T-helper 9 cell (primary cell): ENCODE data around the gene SERPINA4.

Experiments
- DNase-seq: peaks from one replicate; pipeline ENCODE4 v3.0.0-alpha.2; 2020
- total RNA-seq, 2 donors: gene quantifications; one replicate each; lab custom pipeline; 2026; lab: John Stamatoyannopoulos, UW

The SERPINA4 gene, protein sequence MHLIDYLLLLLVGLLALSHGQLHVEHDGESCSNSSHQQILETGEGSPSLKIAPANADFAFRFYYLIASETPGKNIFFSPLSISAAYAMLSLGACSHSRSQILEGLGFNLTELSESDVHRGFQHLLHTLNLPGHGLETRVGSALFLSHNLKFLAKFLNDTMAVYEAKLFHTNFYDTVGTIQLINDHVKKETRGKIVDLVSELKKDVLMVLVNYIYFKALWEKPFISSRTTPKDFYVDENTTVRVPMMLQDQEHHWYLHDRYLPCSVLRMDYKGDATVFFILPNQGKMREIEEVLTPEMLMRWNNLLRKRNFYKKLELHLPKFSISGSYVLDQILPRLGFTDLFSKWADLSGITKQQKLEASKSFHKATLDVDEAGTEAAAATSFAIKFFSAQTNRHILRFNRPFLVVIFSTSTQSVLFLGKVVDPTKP
- total RNA-seq, result 0 reads per million in 2 donors

DNA sequence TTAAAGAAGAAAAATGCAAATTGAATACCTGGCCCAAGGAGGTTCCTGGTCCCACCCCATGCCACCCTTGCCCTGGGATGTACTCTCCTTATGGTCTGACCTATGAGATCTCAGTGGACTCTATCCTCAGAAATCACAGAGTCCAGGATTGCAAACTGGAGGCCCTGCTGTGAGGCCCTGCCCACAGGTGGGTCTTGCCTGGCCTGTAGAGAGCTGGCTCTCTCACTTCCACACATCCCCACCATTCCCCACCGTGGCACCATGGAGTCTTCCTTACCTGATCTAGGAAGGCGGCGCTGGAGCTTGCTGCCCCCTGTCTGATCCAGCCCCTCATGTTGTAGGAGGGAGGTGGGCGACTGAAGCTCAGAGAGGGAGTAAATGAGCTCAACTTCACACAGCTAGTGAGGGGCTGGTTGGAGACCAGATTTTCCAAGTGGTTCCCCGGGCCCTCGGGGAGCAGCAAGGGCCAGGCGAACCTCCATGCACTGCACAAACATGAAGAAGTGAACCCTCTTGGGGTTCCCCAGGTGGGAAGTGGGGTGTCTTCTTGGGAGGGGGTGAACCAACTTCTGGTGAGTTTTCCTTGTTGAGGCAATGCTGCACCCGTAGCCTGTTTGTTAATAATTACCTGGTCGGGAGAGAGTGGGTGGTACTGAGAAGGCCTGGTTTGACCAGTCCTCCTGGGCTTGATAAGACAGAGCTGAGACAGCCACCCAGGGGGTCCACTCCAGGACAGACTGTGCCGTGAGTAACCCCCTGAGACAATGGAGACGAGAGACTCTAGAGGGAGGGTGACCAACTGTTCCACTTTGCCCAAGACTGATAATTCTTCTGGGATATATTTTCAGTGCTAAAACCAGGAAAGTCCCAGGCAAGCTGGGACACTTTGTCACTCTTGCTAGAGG is at the start of gene SERPINA4:
Gene SERPINA4, plus strand, starts transcription at position 692 of the 905 bp plus-strand sequence. CDS start 2,041 bp downstream, outside the sequence.
- DNase-seq, result no peak

GRCh38 chr14:94514351-94514750 is 46.9 kb upstream of the SERPINA4 start:
- DNase-seq, result no peak

GRCh38 chr14:94515426-94515825 is 45.8 kb upstream of the SERPINA4 start:
- DNase-seq, result no peak

- DNase-seq, result no peak
These were observed 45.4 kb upstream of the SERPINA4 start for GRCh38 chr14:94515856-94516255.

GRCh38 chr14:94517248-94517640 is 44.0 kb upstream of the SERPINA4 start:
- DNase-seq, result no peak

- DNase-seq, result no peak
These were observed 43.5 kb upstream of the SERPINA4 start for GRCh38 chr14:94517641-94518257.

GRCh38 chr14:94521375-94522114 is 39.7 kb upstream of the SERPINA4 start:
- DNase-seq, result no peak

GRCh38 chr14:94522115-94522724 is 39.0 kb upstream of the SERPINA4 start:
- no peak for DNase-seq

GRCh38 chr14:94523265-94523664 is 38.0 kb upstream of the SERPINA4 start:
- DNase-seq, result no peak

DNA sequence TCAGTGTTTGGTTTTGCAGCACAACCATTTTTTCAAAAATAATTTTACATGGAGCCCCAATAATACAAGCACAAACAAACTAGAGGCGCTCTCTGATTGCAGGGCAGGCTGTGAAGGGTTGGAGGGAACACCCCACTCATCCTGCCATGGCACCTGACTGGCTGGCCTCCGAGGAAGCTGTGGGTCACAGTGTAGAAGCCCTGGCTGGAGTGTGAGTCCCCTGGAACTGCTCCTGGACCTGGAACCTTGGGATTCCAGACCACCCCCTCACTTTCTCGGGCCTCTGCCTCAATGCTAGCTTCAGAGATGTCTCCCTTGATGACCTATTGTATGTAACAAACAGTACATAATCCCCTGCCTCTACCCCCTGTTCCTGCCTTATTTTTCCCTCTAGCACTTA is 37.1 kb upstream of the SERPINA4 start:
- DNase-seq, result no peak

DNA sequence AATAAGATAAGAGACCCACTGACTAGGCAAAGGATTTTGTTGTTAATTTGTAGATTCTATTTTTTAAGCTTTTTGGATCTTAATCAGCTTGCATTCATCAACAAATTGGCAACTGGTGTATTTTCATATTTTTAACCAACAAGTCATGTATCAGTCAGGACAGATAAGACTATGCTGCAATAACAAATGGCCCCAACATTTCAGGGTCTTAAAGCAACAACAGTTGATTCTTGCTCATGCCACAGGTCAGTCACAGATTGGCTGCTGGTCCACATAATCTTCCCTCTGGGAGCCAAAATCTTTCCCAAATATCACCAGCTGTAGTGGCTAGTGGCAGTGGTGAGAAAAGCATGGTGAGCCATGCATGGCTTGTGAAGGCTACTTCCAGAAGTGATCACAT is 30.1 kb upstream of the SERPINA4 start:
- no peak for DNase-seq

DNA sequence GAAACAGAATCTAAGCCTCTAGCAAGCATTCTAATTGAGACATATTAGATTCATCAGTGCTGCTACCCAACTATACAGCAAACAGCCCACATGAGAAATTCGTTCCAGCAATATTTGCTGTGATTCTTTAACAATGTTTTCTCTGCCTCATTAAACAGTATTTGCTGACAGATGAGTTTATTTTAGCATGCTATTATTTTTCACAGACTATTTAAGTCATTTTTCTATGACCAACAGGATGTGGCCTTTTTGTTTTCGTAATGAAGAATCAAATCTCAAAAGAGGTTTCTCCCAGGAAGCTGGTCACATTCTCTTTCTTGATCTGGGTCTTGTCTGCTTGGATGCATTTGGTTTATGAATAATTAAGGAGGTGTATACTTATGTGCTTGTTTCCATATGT is 28.8 kb upstream of the SERPINA4 start:
- no peak for DNase-seq

DNA sequence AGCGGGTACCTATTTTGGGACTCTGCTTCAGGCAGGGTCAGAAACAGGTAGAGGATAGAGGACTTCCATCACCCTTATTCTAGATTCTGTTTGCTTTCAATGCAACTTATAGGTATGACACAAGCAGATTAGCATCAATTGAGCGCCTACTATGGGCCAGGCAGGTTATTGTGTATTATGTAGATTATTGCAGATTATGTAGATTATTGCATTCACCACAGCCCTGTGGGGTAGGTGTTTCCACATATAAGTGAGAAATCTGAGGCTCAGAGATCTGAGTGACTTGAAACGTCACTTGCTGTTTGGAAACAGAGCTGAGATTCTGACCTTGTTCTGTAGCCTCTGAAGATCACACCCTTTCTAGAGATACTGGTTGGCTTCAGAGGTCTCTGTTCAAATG is 25.7 kb upstream of the SERPINA4 start:
- DNase-seq, result no peak

- no peak for DNase-seq
These were observed 24.4 kb upstream of the SERPINA4 start for GRCh38 chr14:94536836-94537235.

GRCh38 chr14:94538070-94538740 is 23.0 kb upstream of the SERPINA4 start:
- DNase-seq, result no peak

GRCh38 chr14:94539181-94539580 is 22.1 kb upstream of the SERPINA4 start:
- no peak for DNase-seq

- no peak for DNase-seq
These were observed 21.0 kb upstream of the SERPINA4 start for GRCh38 chr14:94540031-94540794.

DNA sequence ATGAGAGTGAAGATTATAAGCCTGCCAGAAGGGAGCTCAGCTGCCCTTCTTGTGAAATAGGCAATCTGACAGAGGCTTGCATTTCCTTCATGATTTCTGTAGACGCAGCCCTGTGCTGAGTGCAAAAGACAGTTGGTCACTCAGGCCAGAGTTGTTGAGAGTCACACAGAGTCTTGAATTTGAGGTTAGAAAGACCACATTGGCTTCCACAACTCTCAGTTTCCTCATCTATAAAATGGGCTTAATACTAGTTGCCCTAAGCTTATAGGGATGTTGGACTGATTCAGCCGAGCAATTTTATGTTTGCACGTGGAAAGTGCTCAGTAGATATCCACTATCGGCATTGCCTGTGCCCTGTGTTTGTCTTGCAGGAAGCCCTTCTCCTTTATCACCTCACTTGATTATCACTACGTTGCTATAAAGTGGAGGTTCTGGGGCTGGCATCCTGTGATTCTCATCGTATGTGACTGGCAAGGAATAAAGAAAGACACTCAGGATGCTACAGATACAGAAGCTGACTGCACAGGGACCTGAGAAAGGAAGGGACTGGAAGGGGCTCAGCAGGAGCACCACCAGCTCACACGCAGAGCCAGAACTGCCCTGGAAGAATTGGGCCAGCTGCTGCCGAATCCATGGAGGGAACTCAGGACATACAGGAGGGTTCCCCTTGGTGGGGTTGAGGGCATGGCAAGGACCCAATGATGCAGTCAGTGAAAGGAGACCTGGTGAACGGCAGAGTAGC is 19.8 kb upstream of the SERPINA4 start:
- no peak for DNase-seq

DNA sequence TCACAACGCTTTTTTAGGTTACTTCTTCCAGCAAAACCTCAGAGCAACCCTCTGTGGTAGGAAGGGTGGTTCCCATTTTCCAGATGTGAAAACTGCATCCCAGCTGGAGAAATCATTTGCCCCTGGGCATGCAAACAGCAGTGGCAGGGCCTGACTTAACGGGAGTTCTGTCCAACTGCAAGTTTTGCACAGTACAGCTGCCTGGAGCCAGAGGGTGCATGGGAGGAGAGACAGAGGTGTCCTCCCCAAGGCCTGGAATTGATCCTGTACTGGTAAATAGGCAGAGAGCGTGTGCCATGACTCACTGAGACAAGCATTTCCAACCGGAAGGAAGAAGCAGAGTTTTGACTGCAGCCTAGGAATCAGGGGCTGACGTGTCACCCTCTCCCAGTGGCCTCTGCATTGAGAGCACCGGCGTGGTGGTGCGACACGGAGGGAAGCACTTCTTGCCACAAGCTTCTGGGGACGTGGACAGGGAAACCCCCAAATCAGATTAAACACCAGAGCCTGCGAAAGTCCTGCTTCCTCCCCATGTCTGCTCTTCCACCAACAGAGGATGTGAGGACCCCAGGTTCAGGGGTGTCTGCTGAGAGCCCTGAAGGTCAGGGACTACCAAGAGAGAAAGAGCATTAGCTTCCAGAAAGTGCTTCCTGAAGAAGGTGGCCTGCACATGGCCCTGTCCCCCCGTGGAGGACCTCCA is 19.0 kb upstream of the SERPINA4 start:
- no peak for DNase-seq
